ENCODE results near the gene HDAC4. TPM values are rescaled to one million over a fixed set of nuclear protein-coding genes. Genes with fewer than 3 reads are reported as not detected.

HDAC4 gene
- total and polyA plus RNA-seq, 9 of the 15 experiments (the other 6 are each of a cell fraction or from before 2014, with no cell fraction given): 0.11 to 20.2 (median 4.0) TPM

DNA sequence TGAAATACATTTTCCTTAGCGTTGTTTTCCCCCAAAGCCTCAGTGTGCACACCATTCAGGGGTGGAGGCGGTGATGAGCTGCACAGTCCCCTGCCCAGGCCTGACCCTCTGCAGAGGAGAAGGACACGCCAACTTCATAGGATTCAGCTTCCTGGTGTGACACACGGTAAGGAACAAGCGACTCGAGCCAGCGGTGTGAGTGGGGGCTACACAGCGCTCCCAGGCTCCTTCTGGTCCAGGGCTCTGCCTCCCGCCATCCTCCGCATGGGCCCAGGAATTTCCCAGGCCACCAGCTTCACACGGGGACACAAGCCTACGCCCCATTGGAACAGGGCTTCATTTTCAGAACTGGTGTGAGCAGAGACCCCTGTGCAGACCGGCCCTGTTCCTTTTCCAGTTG, 272.1 kb downstream of the HDAC4 start:
- 95% methylated on average over 9 of the region's 13 CpGs for WGBS (ENCODE audit: insufficient coverage, low coverage, missing lambda C conversion rate)
- Histone ChIP-seq H3K27ac (ENCODE audit: extremely low read depth, low read depth, low read length) (no peak overlapping the region), H3K36me3 (ENCODE audit: control insufficient read depth, insufficient read depth, low read length) (peaks cover 23% of the 10 kb centered on the region; the same call in 2 of the 3 replicates), H3K4me2 (ENCODE audit: insufficient read depth, low read length) (no peak overlapping the region), H3K4me1 (replicated peaks in 1 of 2; ENCODE audit: control insufficient read depth in 2 of 2, insufficient read depth in 2 of 2, low read length in 2 of 2) (no peaks in the 10 kb centered on the region), H3K9me1 (ENCODE audit: control insufficient read depth, insufficient read depth, low read length) (no peaks in the 10 kb centered on the region), H3K4me3 (no peak overlapping the region), H3K27me3 (ENCODE audit: control insufficient read depth in 2 of 2, insufficient read depth in 2 of 2, low read length in 2 of 2) (no peaks in the 10 kb centered on the region), H3K9ac (ENCODE audit: insufficient read depth in 1 of 2, low read depth in 2 of 2, low read length in 2 of 2) (no peak overlapping the region), H3K79me2 (ENCODE audit: control insufficient read depth, insufficient read depth, low read length) (no peaks in the 10 kb centered on the region), H2AFZ (ENCODE audit: low read depth, low read length) (no peak overlapping the region), H3K9me3 (replicated peaks; ENCODE audit: control insufficient read depth, insufficient read depth, low read depth, low read length) (peaks cover 3% of the 10 kb centered on the region; the same call in 1 of the 2 replicates), H4K20me1 (replicated peaks; ENCODE audit: control insufficient read depth, insufficient read depth, low read length) (no peaks in the 10 kb centered on the region)
- intact Hi-C loops (cut with micrococcal nuclease): no loop called here
- no peak for TF ChIP-seq ZNF507 (tag; conservative IDR thresholded peaks at IDR 0.05)
- TF ChIP-seq MTA3 (IDR thresholded peaks at IDR 0.05; ENCODE audit: borderline replicate concordance): no peak
- FAIRE-seq: no peak
- CTCF ChIA-PET (ENCODE audit: low intra/inter-chr PET ratio): no interaction called here
- no peak for ATAC-seq
- in situ Hi-C loops (cut with MboI): no loop called here
- BruUV-seq (replicated peaks): no TSS peak
- POLR2A ChIA-PET: no interaction called here
- DNase-seq (ENCODE audit: extremely low read depth in 1 of 4, low spot score in 3 of 4): no peak

DNA sequence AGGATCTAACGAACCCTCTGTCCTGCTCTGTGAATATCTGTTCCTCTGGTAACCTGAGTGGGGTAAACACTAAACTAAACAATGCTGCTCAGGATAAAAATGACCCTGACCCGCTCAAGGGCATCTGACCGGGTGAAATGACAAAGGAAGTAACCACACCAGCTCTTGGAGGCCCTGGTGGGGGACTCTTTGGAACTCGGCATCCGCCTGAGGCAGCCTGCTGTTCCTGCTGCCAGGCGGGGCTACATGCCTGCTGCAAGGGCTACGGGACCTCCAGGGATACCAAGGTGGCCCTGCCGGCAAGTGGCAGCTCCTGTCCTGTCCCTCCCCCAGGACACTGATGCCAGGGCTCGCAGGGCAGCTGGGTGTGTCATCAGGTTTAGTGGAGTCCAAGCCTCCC, 273.3 kb downstream of the HDAC4 start:
- Histone ChIP-seq H3K27ac (ENCODE audit: extremely low read depth, low read depth, low read length) (no peak overlapping the region), H2AFZ (ENCODE audit: low read depth, low read length) (no peak overlapping the region), H3K9me3 (replicated peaks; ENCODE audit: control insufficient read depth, insufficient read depth, low read depth, low read length) (peaks cover 3% of the 10 kb centered on the region; the same call in 1 of the 2 replicates), H4K20me1 (replicated peaks; ENCODE audit: control insufficient read depth, insufficient read depth, low read length) (no peaks in the 10 kb centered on the region), H3K4me3 (no peak overlapping the region), H3K4me2 (ENCODE audit: insufficient read depth, low read length) (no peak overlapping the region), H3K79me2 (ENCODE audit: control insufficient read depth, insufficient read depth, low read length) (no peaks in the 10 kb centered on the region), H3K9ac (ENCODE audit: insufficient read depth in 1 of 2, low read depth in 2 of 2, low read length in 2 of 2) (no peak overlapping the region), H3K9me1 (ENCODE audit: control insufficient read depth, insufficient read depth, low read length) (no peaks in the 10 kb centered on the region), H3K4me1 (replicated peaks in 1 of 2; ENCODE audit: control insufficient read depth in 2 of 2, insufficient read depth in 2 of 2, low read length in 2 of 2) (no peaks in the 10 kb centered on the region), H3K27me3 (ENCODE audit: control insufficient read depth in 2 of 2, insufficient read depth in 2 of 2, low read length in 2 of 2) (no peaks in the 10 kb centered on the region), H3K36me3 (ENCODE audit: control insufficient read depth, insufficient read depth, low read length) (peaks cover 22% of the 10 kb centered on the region; the same call in 2 of the 3 replicates)
- ATAC-seq (no peak), DNase-seq (ENCODE audit: extremely low read depth in 1 of 4, low spot score in 3 of 4) (no peak), FAIRE-seq (no peak)
- ChIA-PET CTCF (ENCODE audit: low intra/inter-chr PET ratio) (no interaction called here), POLR2A (no interaction called here)
- TF ChIP-seq NR2F6 (CRISPR knock-in tag; IDR thresholded peaks at IDR 0.05) (no peak), HNRNPUL1 (IDR thresholded peaks at IDR 0.05; ENCODE audit: low read length) (no peak), LEF1 (IDR thresholded peaks at IDR 0.05) (no peak), CSDE1 (IDR thresholded peaks at IDR 0.05) (no peak), SMC3 (conservative IDR thresholded peaks at IDR 0.05; ENCODE audit: insufficient read depth, low read depth, low read length) (no peak), ZNF717 (CRISPR knock-in tag; IDR thresholded peaks at IDR 0.05) (no peak), PRPF4 (IDR thresholded peaks at IDR 0.05; ENCODE audit: insufficient read depth, low read depth, low read length, poor library complexity, severe bottlenecking) (no peak), HCFC1 (IDR thresholded peaks at IDR 0.05; ENCODE audit: low read depth, low read length) (no peak)
- TF ChIP-seq, protein P1, sequence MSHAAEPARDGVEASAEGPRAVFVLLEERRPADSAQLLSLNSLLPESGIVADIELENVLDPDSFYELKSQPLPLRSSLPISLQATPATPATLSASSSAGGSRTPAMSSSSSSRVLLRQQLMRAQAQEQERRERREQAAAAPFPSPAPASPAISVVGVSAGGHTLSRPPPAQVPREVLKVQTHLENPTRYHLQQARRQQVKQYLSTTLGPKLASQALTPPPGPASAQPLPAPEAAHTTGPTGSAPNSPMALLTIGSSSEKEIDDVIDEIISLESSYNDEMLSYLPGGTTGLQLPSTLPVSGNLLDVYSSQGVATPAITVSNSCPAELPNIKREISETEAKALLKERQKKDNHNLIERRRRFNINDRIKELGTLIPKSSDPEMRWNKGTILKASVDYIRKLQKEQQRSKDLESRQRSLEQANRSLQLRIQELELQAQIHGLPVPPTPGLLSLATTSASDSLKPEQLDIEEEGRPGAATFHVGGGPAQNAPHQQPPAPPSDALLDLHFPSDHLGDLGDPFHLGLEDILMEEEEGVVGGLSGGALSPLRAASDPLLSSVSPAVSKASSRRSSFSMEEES (CRISPR knock-in tag; IDR thresholded peaks at IDR 0.05): no peak
- in situ Hi-C loops (cut with MboI): no loop called here
- intact Hi-C loops (cut with micrococcal nuclease): no loop called here
- no TSS peak for BruUV-seq (replicated peaks)
- 93% methylated on average over 6 of the region's 9 CpGs for WGBS (ENCODE audit: insufficient coverage, low coverage, missing lambda C conversion rate)
